Liver (tissue), 9 donors: ENCODE results near the gene RPL5. TPM values are rescaled to one million over a fixed set of nuclear protein-coding genes. Genes with fewer than 3 reads are reported as not detected.

Source experiments
- DNase-seq: peaks from one replicate; pipeline ENCODE4 v3.0.0-alpha.2; 2017; ENCODE audit warnings: low spot score
- H3K27ac ChIP-seq, 2 donors: one replicate each; pipeline ENCODE4 v1.7.0; 2013; ENCODE audit warnings: inconsistent platforms in 2 of 2, low read length in 2 of 2, control low read depth in 1 of 2, low read depth in 1 of 2, mild to moderate bottlenecking in 1 of 2
- H3K27me3 ChIP-seq, 4 donors: one replicate each; pipeline versions ENCODE4 v1.6.1 to v1.7.0; 2013; ENCODE audit warnings: low read length in 3 of 4, inconsistent platforms in 1 of 4, mild to moderate bottlenecking in 1 of 4, moderate library complexity in 1 of 4; ENCODE audit not compliant: control insufficient read depth in 4 of 4, insufficient read depth in 4 of 4
- H3K36me3 ChIP-seq, 4 donors: one replicate each; pipeline versions ENCODE4 v1.6.1 to v1.7.0; 2013; ENCODE audit warnings: low read length in 3 of 4, mild to moderate bottlenecking in 3 of 4, low read depth in 1 of 4, moderate library complexity in 1 of 4; ENCODE audit not compliant: control insufficient read depth in 4 of 4, insufficient read depth in 3 of 4
- H3K4me1 ChIP-seq, 4 donors: one replicate each; pipeline versions ENCODE4 v1.6.1 to v1.7.0; 2013; ENCODE audit warnings: low read length in 3 of 4, mild to moderate bottlenecking in 3 of 4, moderate library complexity in 1 of 4; ENCODE audit not compliant: control insufficient read depth in 4 of 4, insufficient read depth in 4 of 4
- H3K4me3 ChIP-seq, 3 donors: one replicate each; pipeline versions ENCODE4 v1.6.1 to v1.7.0; 2013; ENCODE audit warnings: low read length in 3 of 3, control low read depth in 1 of 3, low read depth in 1 of 3, mild to moderate bottlenecking in 1 of 3
- H3K9ac ChIP-seq, 2 donors: one replicate each; pipeline ENCODE4 v1.7.0; 2013; ENCODE audit warnings: low read length in 2 of 2, mild to moderate bottlenecking in 2 of 2, moderate library complexity in 2 of 2, control low read depth in 1 of 2, low read depth in 1 of 2
- H3K9me3 ChIP-seq, 4 donors: one replicate each; pipeline versions ENCODE4 v1.6.1 to v1.7.0; 2013; ENCODE audit warnings: low read length in 3 of 4; ENCODE audit not compliant: control insufficient read depth in 4 of 4
- EGR1 ChIP-seq, 2 donors: IDR thresholded peaks; 2 replicates each; pipeline ENCODE4 v1.6.1; 2016 to 2018; ENCODE audit warnings: antibody characterized with exemption in 2 of 2, low read depth in 2 of 2
- FOXA1 ChIP-seq: IDR thresholded peaks from 2 replicates; pipeline ENCODE4 v1.6.1; 2016; ENCODE audit warnings: antibody characterized with exemption
- FOXA2 ChIP-seq: IDR thresholded peaks from 2 replicates; pipeline ENCODE4 v1.6.1; 2016; ENCODE audit warnings: antibody characterized with exemption
- GABPA ChIP-seq, 2 donors: IDR thresholded peaks in 1 of 2; conservative IDR thresholded peaks in 1 of 2; 2 replicates each; pipeline ENCODE4 v1.6.1; 2016; ENCODE audit warnings: antibody characterized with exemption in 2 of 2, mild to moderate bottlenecking in 1 of 2, moderate library complexity in 1 of 2
- JUND ChIP-seq, 2 donors: IDR thresholded peaks; 2 replicates each; pipeline ENCODE4 v1.6.1; 2016; ENCODE audit warnings: antibody characterized with exemption in 2 of 2
- RAD21 ChIP-seq, 2 donors: IDR thresholded peaks; 2 replicates each; pipeline ENCODE4 v1.6.1; 2016; ENCODE audit warnings: antibody characterized with exemption in 2 of 2, mild to moderate bottlenecking in 2 of 2
- RXRA ChIP-seq, 2 donors: IDR thresholded peaks; 2 replicates each; pipeline ENCODE4 v1.6.1; 2017 to 2018; ENCODE audit warnings: antibody characterized with exemption in 2 of 2, mild to moderate bottlenecking in 1 of 2
- SP1 ChIP-seq: IDR thresholded peaks from 2 replicates; pipeline ENCODE4 v1.6.1; 2018; ENCODE audit warnings: antibody characterized with exemption, mild to moderate bottlenecking
- TAF1 ChIP-seq: conservative IDR thresholded peaks from 2 replicates; pipeline ENCODE4 v1.6.1; 2016; ENCODE audit warnings: antibody characterized with exemption, mild to moderate bottlenecking
- YY1 ChIP-seq: IDR thresholded peaks from 2 replicates; pipeline ENCODE4 v1.6.1; 2016; ENCODE audit warnings: antibody characterized with exemption, mild to moderate bottlenecking
- WGBS: extraction: QIAGEN DNeasy Blood & Tissue Kit; methylation state at CpG from one replicate; pipeline ENCODE4 v1.1.7; 2013; 5-methylcytosine and 5-hydroxymethylcytosine counted together
- polyA plus RNA-seq, 2 donors: library from polyadenylated mRNA; stranded (reverse) in 1 of 2; unstranded in 1 of 2; fragments of 200-250 nt in 1 of 2; fragments of >200 nt in 1 of 2; fragmentation: Nextera tagmentation in 1 of 2; extraction: Ambion mirVana in 1 of 2; gene quantifications; one replicate each; pipeline versions ENCODE4 v1.2.1 to v1.2.3, GENCODE V29; 2013 to 2015
- total RNA-seq, 2 donors: library from RNA; depleted of rRNA; stranded (reverse); fragments of >200 nt; gene quantifications; one replicate each; pipeline ENCODE4 v1.2.3, GENCODE V29; 2014
- TF ChIP-seq, protein P1 (sequence below): IDR thresholded peaks from 2 replicates; pipeline ENCODE4 v1.6.1; 2016; ENCODE audit warnings: antibody characterized with exemption
- TF ChIP-seq, protein P2 (sequence below): IDR thresholded peaks from 2 replicates; pipeline ENCODE4 v1.6.1; 2016; ENCODE audit warnings: antibody characterized with exemption
- TF ChIP-seq, protein P3 (sequence below): fragments of 150-350 bp; IDR thresholded peaks from 2 replicates; pipeline ENCODE4 v1.5.1; 2017; ENCODE audit warnings: improper control_type of control experiment, low read depth, low read length; ENCODE audit not compliant: missing input control
- TF ChIP-seq, protein P4 (sequence below): IDR thresholded peaks from 2 replicates; pipeline ENCODE4 v1.6.1; 2016; ENCODE audit warnings: antibody characterized with exemption, mild to moderate bottlenecking
- TF ChIP-seq, protein P5 (sequence below): IDR thresholded peaks from 2 replicates; pipeline ENCODE4 v1.6.1; 2016; ENCODE audit warnings: antibody characterized with exemption
- donor health status: healthy.
- donor health status: healthy.
- donor health status: healthy.
- donor health status: healthy.
- donor health status: healthy.

The RPL5 gene
- total and polyA plus RNA-seq, 4 donors = 336 to 765 (median 401) TPM

DNA sequence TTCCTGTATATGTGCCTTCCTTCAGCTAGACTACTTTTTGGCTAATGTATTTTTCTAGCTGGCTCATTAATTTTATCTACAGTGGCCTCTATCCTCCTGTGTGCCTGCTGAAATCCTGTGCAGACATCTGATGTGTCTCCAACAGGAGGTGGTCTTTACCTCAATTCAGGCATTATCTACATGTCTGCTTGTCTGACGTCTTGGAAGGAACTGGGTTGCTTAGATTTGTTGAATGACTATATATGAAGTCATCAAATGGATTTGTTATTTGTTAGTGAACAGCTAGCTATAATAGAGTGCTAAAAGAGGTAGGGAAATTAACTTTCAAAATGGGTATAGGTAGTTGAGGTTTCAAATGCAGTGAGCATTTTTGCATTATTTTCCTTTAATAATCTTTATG lies 6.7 kb downstream of the RPL5 start:
- 1% methylated on average over 1 of the region's 1 CpG for WGBS
- peaks cover 8 to 14% (median 9%) of the 10 kb centered on the region in 4 donors for H3K4me1 ChIP-seq
- DNase-seq = no peak
- no peaks in the 10 kb centered on the region for H3K27me3 ChIP-seq
- no peak overlapping the region for H3K9ac ChIP-seq
- TF ChIP-seq FOXA2 (no peak), FOXA1 (no peak), TAF1 (no peak)
- TF ChIP-seq, protein P1, sequence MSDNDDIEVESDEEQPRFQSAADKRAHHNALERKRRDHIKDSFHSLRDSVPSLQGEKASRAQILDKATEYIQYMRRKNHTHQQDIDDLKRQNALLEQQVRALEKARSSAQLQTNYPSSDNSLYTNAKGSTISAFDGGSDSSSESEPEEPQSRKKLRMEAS = no peak
- TF ChIP-seq, protein P2, sequence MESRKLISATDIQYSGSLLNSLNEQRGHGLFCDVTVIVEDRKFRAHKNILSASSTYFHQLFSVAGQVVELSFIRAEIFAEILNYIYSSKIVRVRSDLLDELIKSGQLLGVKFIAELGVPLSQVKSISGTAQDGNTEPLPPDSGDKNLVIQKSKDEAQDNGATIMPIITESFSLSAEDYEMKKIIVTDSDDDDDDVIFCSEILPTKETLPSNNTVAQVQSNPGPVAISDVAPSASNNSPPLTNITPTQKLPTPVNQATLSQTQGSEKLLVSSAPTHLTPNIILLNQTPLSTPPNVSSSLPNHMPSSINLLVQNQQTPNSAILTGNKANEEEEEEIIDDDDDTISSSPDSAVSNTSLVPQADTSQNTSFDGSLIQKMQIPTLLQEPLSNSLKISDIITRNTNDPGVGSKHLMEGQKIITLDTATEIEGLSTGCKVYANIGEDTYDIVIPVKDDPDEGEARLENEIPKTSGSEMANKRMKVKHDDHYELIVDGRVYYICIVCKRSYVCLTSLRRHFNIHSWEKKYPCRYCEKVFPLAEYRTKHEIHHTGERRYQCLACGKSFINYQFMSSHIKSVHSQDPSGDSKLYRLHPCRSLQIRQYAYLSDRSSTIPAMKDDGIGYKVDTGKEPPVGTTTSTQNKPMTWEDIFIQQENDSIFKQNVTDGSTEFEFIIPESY = no peak
- no peak overlapping the region for H3K4me3 ChIP-seq
- no peaks in the 10 kb centered on the region for H3K9me3 ChIP-seq
- peaks cover 16 to 84% (median 74%) of the 10 kb centered on the region in 4 donors for H3K36me3 ChIP-seq
- no peak overlapping the region for H3K27ac ChIP-seq

DNA sequence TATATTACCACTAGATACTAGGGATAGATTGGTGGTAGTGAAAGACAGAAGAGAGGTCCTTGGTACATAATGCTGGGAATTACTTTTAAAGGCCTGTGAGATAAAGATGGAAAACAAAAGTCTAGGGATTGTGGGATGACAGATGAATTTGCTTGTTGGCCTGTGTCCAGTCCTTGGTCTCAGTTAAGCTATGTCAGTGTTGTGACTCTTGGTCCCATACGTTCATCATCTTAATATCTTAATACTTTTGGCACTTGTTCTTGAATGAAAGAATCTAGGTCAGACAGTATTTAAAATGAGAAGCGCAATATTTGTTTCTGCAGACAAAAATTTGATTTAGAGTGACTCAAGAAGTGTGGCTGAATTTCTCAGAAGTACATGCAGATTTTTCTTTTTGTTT lies 7.6 kb downstream of the RPL5 start:
- WGBS = 75% methylated on average over 2 of the region's 2 CpGs
- Histone ChIP-seq H3K27ac (no peak overlapping the region), H3K4me3 (no peak overlapping the region), H3K9ac (no peak overlapping the region), H3K27me3 (no peaks in the 10 kb centered on the region), H3K9me3 (no peaks in the 10 kb centered on the region), H3K36me3 (peaks cover 18 to 85% (median 75%) of the 10 kb centered on the region in 4 donors), H3K4me1 (peaks cover under 1 to 6% (median 3%) of the 10 kb centered on the region in 4 donors)
- TF ChIP-seq, protein P2 = no peak
- no peak for DNase-seq

DNA sequence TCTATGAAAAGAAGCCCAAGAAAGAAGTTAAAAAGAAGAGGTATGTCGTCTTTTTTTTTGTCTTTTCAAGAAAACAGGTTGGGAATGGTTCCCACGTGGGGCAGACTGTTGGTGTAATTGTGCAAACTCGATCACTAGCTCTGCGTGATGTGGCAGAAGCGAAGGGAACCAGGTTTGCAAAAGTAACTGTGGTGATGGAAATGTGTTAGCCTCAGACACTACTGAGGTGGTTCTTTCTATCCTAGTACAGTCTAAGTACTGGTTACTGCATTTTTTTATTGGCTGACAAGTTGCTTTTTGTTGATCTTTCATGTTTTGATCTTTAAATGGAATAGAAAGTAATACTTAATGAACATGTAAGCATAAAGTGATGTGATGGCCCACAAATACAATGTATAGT lies 8.8 kb downstream of the RPL5 start:
- Histone ChIP-seq H3K9ac (no peak overlapping the region), H3K27ac (no peak overlapping the region), H3K36me3 (peaks cover 18 to 78% (median 67%) of the 10 kb centered on the region in 4 donors), H3K9me3 (no peaks in the 10 kb centered on the region), H3K27me3 (no peaks in the 10 kb centered on the region), H3K4me1 (peaks cover 0 to 6% (median 3%) of the 10 kb centered on the region in 4 donors), H3K4me3 (no peak overlapping the region)
- DNase-seq = no peak
- WGBS = 70% methylated on average over 5 of the region's 5 CpGs
- TF ChIP-seq, protein P3, sequence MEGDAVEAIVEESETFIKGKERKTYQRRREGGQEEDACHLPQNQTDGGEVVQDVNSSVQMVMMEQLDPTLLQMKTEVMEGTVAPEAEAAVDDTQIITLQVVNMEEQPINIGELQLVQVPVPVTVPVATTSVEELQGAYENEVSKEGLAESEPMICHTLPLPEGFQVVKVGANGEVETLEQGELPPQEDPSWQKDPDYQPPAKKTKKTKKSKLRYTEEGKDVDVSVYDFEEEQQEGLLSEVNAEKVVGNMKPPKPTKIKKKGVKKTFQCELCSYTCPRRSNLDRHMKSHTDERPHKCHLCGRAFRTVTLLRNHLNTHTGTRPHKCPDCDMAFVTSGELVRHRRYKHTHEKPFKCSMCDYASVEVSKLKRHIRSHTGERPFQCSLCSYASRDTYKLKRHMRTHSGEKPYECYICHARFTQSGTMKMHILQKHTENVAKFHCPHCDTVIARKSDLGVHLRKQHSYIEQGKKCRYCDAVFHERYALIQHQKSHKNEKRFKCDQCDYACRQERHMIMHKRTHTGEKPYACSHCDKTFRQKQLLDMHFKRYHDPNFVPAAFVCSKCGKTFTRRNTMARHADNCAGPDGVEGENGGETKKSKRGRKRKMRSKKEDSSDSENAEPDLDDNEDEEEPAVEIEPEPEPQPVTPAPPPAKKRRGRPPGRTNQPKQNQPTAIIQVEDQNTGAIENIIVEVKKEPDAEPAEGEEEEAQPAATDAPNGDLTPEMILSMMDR = no peak
- TF ChIP-seq, protein P2 = no peak
- TF ChIP-seq EGR1 (IDR thresholded peaks at IDR 0.05; ENCODE audit: low read depth in 2 of 2) (no peak), YY1 (no peak), GABPA (IDR thresholded peaks at IDR 0.05 in 1 of 2, conservative IDR thresholded peaks at IDR 0.05 in 1 of 2) (no peak), RAD21 (IDR thresholded peaks at IDR 0.05) (no peak), JUND (IDR thresholded peaks at IDR 0.05) (no peak), RXRA (IDR thresholded peaks at IDR 0.05) (no peak), FOXA1 (no peak), FOXA2 (no peak), SP1 (no peak)
- TF ChIP-seq, protein P4, sequence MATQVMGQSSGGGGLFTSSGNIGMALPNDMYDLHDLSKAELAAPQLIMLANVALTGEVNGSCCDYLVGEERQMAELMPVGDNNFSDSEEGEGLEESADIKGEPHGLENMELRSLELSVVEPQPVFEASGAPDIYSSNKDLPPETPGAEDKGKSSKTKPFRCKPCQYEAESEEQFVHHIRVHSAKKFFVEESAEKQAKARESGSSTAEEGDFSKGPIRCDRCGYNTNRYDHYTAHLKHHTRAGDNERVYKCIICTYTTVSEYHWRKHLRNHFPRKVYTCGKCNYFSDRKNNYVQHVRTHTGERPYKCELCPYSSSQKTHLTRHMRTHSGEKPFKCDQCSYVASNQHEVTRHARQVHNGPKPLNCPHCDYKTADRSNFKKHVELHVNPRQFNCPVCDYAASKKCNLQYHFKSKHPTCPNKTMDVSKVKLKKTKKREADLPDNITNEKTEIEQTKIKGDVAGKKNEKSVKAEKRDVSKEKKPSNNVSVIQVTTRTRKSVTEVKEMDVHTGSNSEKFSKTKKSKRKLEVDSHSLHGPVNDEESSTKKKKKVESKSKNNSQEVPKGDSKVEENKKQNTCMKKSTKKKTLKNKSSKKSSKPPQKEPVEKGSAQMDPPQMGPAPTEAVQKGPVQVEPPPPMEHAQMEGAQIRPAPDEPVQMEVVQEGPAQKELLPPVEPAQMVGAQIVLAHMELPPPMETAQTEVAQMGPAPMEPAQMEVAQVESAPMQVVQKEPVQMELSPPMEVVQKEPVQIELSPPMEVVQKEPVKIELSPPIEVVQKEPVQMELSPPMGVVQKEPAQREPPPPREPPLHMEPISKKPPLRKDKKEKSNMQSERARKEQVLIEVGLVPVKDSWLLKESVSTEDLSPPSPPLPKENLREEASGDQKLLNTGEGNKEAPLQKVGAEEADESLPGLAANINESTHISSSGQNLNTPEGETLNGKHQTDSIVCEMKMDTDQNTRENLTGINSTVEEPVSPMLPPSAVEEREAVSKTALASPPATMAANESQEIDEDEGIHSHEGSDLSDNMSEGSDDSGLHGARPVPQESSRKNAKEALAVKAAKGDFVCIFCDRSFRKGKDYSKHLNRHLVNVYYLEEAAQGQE = no peak
- TF ChIP-seq, protein P1 = no peak
- TF ChIP-seq, protein P5, sequence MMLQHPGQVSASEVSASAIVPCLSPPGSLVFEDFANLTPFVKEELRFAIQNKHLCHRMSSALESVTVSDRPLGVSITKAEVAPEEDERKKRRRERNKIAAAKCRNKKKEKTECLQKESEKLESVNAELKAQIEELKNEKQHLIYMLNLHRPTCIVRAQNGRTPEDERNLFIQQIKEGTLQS = no peak
